Keratinocyte (primary cell): ENCODE measurements around the gene GPAM. TPM values are rescaled to one million over a fixed set of nuclear protein-coding genes. Genes with fewer than 3 reads are reported as not detected.

ENCODE experiments used
- DNase-seq: peaks from one replicate; pipeline ENCODE4 v3.0.0-alpha.2; 2011; ENCODE audit warnings: low read depth, missing footprints, low spot score
- FAIRE-seq: peaks from 2 replicates; lab custom pipeline; 2011; peaks lifted over from hg19 to GRCh38; lab: Jason Lieb, UNC
- H2AFZ ChIP-seq: 2 replicates; pipeline ENCODE4 v1.6.0; 2012; ENCODE audit warnings: low read length, control low read depth, inconsistent platforms; ENCODE audit not compliant: control insufficient read depth
- H3K27ac ChIP-seq: 2 replicates; pipeline ENCODE4 v1.5.1; 2011; ENCODE audit warnings: low read length; ENCODE audit not compliant: control insufficient read depth, insufficient read depth
- H3K27me3 ChIP-seq: 3 replicates; pipeline ENCODE4 v1.6.0; 2011; ENCODE audit warnings: low read length; ENCODE audit not compliant: control insufficient read depth, insufficient read depth; ENCODE audit errors: extremely low read depth
- H3K36me3 ChIP-seq, 2 experiments: 2 replicates in 1 of 2; 3 replicates in 1 of 2; pipeline ENCODE4 v1.5.1; 2011; ENCODE audit warnings: low read length in 2 of 2, mild to moderate bottlenecking in 1 of 2; ENCODE audit not compliant: control insufficient read depth in 2 of 2, insufficient read depth in 2 of 2; ENCODE audit errors: extremely low read depth in 1 of 2
- H3K4me1 ChIP-seq: 3 replicates; pipeline ENCODE4 v1.5.1; 2011; ENCODE audit warnings: low read length; ENCODE audit not compliant: control insufficient read depth, insufficient read depth; ENCODE audit errors: extremely low read depth
- H3K4me2 ChIP-seq: 3 replicates; pipeline ENCODE4 v1.6.0; 2011; ENCODE audit warnings: low read depth, low read length; ENCODE audit not compliant: control insufficient read depth, insufficient read depth; ENCODE audit errors: extremely low read depth
- H3K4me3 ChIP-seq, 3 experiments: fragments of 200-600 bp in 1 of 3; sonication (generic) in 1 of 3; 2 replicates in 2 of 3; 3 replicates in 1 of 3; pipeline ENCODE4 v1.5.1; 2011 to 2016; ENCODE audit warnings: low read length in 3 of 3, mild to moderate bottlenecking in 3 of 3, control low read depth in 2 of 3, inconsistent platforms in 1 of 3, low read depth in 1 of 3, mixed read lengths in 1 of 3, mixed run types in 1 of 3, moderate library complexity in 1 of 3; ENCODE audit not compliant: control insufficient read depth in 2 of 3, insufficient read depth in 2 of 3; ENCODE audit errors: extremely low read depth in 1 of 3
- H3K79me2 ChIP-seq: 2 replicates; pipeline ENCODE4 v1.6.0; 2012; ENCODE audit warnings: low read length; ENCODE audit not compliant: control insufficient read depth, insufficient read depth
- H3K9ac ChIP-seq: 3 replicates; pipeline ENCODE4 v1.6.0; 2011; ENCODE audit warnings: low read length; ENCODE audit not compliant: control insufficient read depth, insufficient read depth; ENCODE audit errors: extremely low read depth
- H3K9me1 ChIP-seq: 3 replicates; pipeline ENCODE4 v1.6.0; 2011; ENCODE audit warnings: low read length; ENCODE audit not compliant: control insufficient read depth, insufficient read depth; ENCODE audit errors: extremely low read depth
- H3K9me3 ChIP-seq: 2 replicates; pipeline ENCODE4 v1.5.1; 2012; ENCODE audit warnings: low read depth, low read length; ENCODE audit not compliant: control insufficient read depth
- H4K20me1 ChIP-seq: 3 replicates; pipeline ENCODE4 v1.6.0; 2011; ENCODE audit warnings: low read length; ENCODE audit not compliant: control insufficient read depth, insufficient read depth; ENCODE audit errors: extremely low read depth
- CTCF ChIP-seq, 3 experiments: IDR thresholded peaks in 1 of 3; conservative IDR thresholded peaks in 1 of 3; optimal IDR thresholded peaks in 1 of 3; 2 replicates in 2 of 3; 3 replicates in 1 of 3; pipeline versions ENCODE3 to v1.5.1; 2011; ENCODE audit warnings: low read length in 3 of 3, mild to moderate bottlenecking in 3 of 3, moderate library complexity in 2 of 3, control low read depth in 1 of 3, inconsistent platforms in 1 of 3; ENCODE audit not compliant: insufficient read depth in 2 of 3; ENCODE audit errors: extremely low read depth in 1 of 3
- EZH2 ChIP-seq: IDR thresholded peaks from one replicate; pipeline ENCODE4 v1.6.1; 2012; ENCODE audit warnings: inconsistent platforms, mild to moderate bottlenecking, low read length, moderate library complexity
- dilution Hi-C: fragments of 300-500 bp; cut with MboI; formaldehyde crosslinking; loops from one replicate; pipeline ENCODE4 v1.7.0; 2020; ENCODE audit warnings: low sequenced_read_pairs; ENCODE audit not compliant: extremely low pct_ligation_motif_present
- polyA plus RNA-seq, 5 experiments: library from polyadenylated mRNA; depleted of rRNA in 3 of 5; stranded (reverse) in 3 of 5; stranded (forward) in 1 of 5; unstranded in 1 of 5; fragments of >200 nt; gene quantifications; 1 replicate in 1 of 5; 2 replicates in 3 of 5; 3 replicates in 1 of 5; pipeline versions ENCODE4 v1.2.1 to v1.2.3, GENCODE V29; 2011 to 2012; ENCODE audit warnings: missing spikeins in 2 of 5, low read depth in 1 of 5, low replicate concordance in 1 of 5

Gene GPAM
- polyA plus RNA-seq, 1 donor (not counting 4 experiments of a cell fraction or from before 2014, with no cell fraction given): 7.4 TPM

GRCh38 chr10:112210666-112211065 is 27.1 kb upstream of the GPAM start:
- no peak overlapping the region for H3K4me3 ChIP-seq
- no peak overlapping the region for H3K9ac ChIP-seq
- dilution Hi-C loops: no loop called here
- TF ChIP-seq CTCF (optimal IDR thresholded peaks at IDR 0.05 in 1 of 3, IDR thresholded peaks at IDR 0.05 in 1 of 3, conservative IDR thresholded peaks at IDR 0.05 in 1 of 3; ENCODE audit: extremely low read depth in 1 of 3, insufficient read depth in 2 of 3, low read length in 3 of 3) (no peak), EZH2 (no peak)
- no peaks in the 10 kb centered on the region for H3K36me3 ChIP-seq
- H3K4me1 ChIP-seq: no peaks in the 10 kb centered on the region
- no peaks in the 10 kb centered on the region for H3K27me3 ChIP-seq
- no peak overlapping the region for H3K4me2 ChIP-seq
- no peaks in the 10 kb centered on the region for H3K79me2 ChIP-seq
- no peaks in the 10 kb centered on the region for H3K9me3 ChIP-seq
- no peaks in the 10 kb centered on the region for H3K9me1 ChIP-seq
- no peak overlapping the region for H2AFZ ChIP-seq
- FAIRE-seq: no peak
- no peaks in the 10 kb centered on the region for H4K20me1 ChIP-seq
- no peak overlapping the region for H3K27ac ChIP-seq
- DNase-seq: no peak

GRCh38 chr10:112209684-112210131 is 26.1 kb upstream of the GPAM start:
- DNase-seq (no peak), FAIRE-seq (no peak)
- H3K79me2 ChIP-seq: no peaks in the 10 kb centered on the region
- dilution Hi-C loops: no loop called here
- no peak overlapping the region for H2AFZ ChIP-seq
- H3K36me3 ChIP-seq: no peaks in the 10 kb centered on the region
- no peaks in the 10 kb centered on the region for H4K20me1 ChIP-seq
- H3K9me3 ChIP-seq: no peaks in the 10 kb centered on the region
- H3K27me3 ChIP-seq: no peaks in the 10 kb centered on the region
- H3K9me1 ChIP-seq: no peaks in the 10 kb centered on the region
- TF ChIP-seq EZH2 (no peak), CTCF (optimal IDR thresholded peaks at IDR 0.05 in 1 of 3, IDR thresholded peaks at IDR 0.05 in 1 of 3, conservative IDR thresholded peaks at IDR 0.05 in 1 of 3; ENCODE audit: extremely low read depth in 1 of 3, insufficient read depth in 2 of 3, low read length in 3 of 3) (no peak)
- no peak overlapping the region for H3K4me3 ChIP-seq
- H3K4me1 ChIP-seq: no peaks in the 10 kb centered on the region
- H3K4me2 ChIP-seq: no peak overlapping the region
- no peak overlapping the region for H3K27ac ChIP-seq
- H3K9ac ChIP-seq: no peak overlapping the region
